Measurements from ENCODE around the gene OCA2. TPM values are rescaled to one million over a fixed set of nuclear protein-coding genes. Genes with fewer than 3 reads are reported as not detected.

Gene OCA2
- polyA plus RNA-seq, 1 donor (not counting 4 experiments of a cell fraction or from before 2014, with no cell fraction given), result 0.05 TPM

DNA sequence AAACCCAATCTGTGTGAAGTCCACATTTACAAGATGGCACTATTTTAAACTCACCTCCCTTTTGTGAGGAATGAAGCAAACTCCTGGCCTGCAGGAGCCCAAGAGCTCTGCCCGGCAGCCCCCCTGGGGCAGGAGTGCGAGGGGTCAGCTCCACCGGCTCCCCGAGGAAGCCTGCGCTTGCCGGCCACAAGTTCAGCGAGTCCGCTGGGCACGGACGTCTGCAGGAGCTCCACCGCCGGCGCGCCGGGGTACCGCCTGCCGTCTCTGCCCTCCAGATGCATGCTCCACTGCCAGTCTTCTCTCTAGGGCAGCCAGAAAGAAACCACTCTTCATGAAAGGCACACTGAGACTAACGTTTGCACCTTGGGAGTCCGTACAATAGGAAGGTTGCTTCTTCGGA lies 17.5 kb downstream of the OCA2 start:
- H3K9ac ChIP-seq (ENCODE audit: control insufficient read depth, extremely low read depth, insufficient read depth, low read length), result no peak overlapping the region
- DNase-seq (ENCODE audit: low read depth, low spot score) (no peak), FAIRE-seq (no peak)
- H3K79me2 ChIP-seq (ENCODE audit: control insufficient read depth, insufficient read depth, low read length), result no peaks in the 10 kb centered on the region
- dilution Hi-C loops (cut with MboI; ENCODE audit: extremely low pct_ligation_motif_present, low sequenced_read_pairs), result no loop called here
- no peak overlapping the region for H3K4me2 ChIP-seq (ENCODE audit: control insufficient read depth, extremely low read depth, insufficient read depth, low read depth, low read length)
- no peaks in the 10 kb centered on the region for H4K20me1 ChIP-seq (ENCODE audit: control insufficient read depth, extremely low read depth, insufficient read depth, low read length)
- H3K27ac ChIP-seq (ENCODE audit: control insufficient read depth, insufficient read depth, low read length), result no peak overlapping the region
- H3K4me3 ChIP-seq (ENCODE audit: control insufficient read depth in 2 of 3, extremely low read depth in 1 of 3, insufficient read depth in 2 of 3, low read depth in 1 of 3, low read length in 3 of 3), result no peak overlapping the region
- no peaks in the 10 kb centered on the region for H3K9me1 ChIP-seq (ENCODE audit: control insufficient read depth, extremely low read depth, insufficient read depth, low read length)
- H2AFZ ChIP-seq (ENCODE audit: control insufficient read depth, low read length), result no peak overlapping the region
- peaks cover 2% of the 10 kb centered on the region for H3K9me3 ChIP-seq (ENCODE audit: control insufficient read depth, low read depth, low read length)
- H3K27me3 ChIP-seq (ENCODE audit: control insufficient read depth, extremely low read depth, insufficient read depth, low read length), result no peaks in the 10 kb centered on the region
- TF ChIP-seq, protein P1, sequence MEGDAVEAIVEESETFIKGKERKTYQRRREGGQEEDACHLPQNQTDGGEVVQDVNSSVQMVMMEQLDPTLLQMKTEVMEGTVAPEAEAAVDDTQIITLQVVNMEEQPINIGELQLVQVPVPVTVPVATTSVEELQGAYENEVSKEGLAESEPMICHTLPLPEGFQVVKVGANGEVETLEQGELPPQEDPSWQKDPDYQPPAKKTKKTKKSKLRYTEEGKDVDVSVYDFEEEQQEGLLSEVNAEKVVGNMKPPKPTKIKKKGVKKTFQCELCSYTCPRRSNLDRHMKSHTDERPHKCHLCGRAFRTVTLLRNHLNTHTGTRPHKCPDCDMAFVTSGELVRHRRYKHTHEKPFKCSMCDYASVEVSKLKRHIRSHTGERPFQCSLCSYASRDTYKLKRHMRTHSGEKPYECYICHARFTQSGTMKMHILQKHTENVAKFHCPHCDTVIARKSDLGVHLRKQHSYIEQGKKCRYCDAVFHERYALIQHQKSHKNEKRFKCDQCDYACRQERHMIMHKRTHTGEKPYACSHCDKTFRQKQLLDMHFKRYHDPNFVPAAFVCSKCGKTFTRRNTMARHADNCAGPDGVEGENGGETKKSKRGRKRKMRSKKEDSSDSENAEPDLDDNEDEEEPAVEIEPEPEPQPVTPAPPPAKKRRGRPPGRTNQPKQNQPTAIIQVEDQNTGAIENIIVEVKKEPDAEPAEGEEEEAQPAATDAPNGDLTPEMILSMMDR (optimal IDR thresholded peaks at IDR 0.05 in 1 of 3, IDR thresholded peaks at IDR 0.05 in 1 of 3, conservative IDR thresholded peaks at IDR 0.05 in 1 of 3; ENCODE audit: extremely low read depth in 1 of 3, insufficient read depth in 2 of 3, low read length in 3 of 3), result no peak
- no peaks in the 10 kb centered on the region for H3K36me3 ChIP-seq (ENCODE audit: control insufficient read depth in 2 of 2, extremely low read depth in 1 of 2, insufficient read depth in 2 of 2, low read length in 2 of 2)
- H3K4me1 ChIP-seq (ENCODE audit: control insufficient read depth, extremely low read depth, insufficient read depth, low read length), result no peaks in the 10 kb centered on the region

DNA sequence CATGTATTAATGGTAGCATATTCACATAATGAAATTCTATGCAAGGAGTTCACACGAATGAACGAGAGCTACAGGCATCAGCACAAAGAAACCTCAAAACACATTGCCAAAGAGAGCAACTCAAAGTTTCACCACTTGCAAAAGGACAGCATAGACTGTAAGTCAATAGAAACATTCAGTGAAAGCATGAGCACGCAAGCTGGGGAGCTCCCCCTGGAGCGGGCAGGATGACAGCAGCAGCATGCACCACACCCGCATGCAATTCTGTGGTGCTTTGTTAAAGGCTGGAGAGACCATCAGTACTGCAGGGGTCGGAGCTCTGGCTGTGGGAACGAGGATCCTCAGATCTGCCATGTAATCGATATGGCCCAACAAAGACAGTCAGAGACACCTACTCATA lies 18.7 kb downstream of the OCA2 start:
- FAIRE-seq (no peak), DNase-seq (ENCODE audit: low read depth, low spot score) (no peak)
- Histone ChIP-seq H3K9ac (ENCODE audit: control insufficient read depth, extremely low read depth, insufficient read depth, low read length) (no peak overlapping the region), H3K27me3 (ENCODE audit: control insufficient read depth, extremely low read depth, insufficient read depth, low read length) (no peaks in the 10 kb centered on the region), H3K4me1 (ENCODE audit: control insufficient read depth, extremely low read depth, insufficient read depth, low read length) (no peaks in the 10 kb centered on the region), H3K9me1 (ENCODE audit: control insufficient read depth, extremely low read depth, insufficient read depth, low read length) (no peaks in the 10 kb centered on the region), H3K27ac (ENCODE audit: control insufficient read depth, insufficient read depth, low read length) (no peak overlapping the region), H2AFZ (ENCODE audit: control insufficient read depth, low read length) (no peak overlapping the region), H3K9me3 (ENCODE audit: control insufficient read depth, low read depth, low read length) (peaks cover 2% of the 10 kb centered on the region), H3K4me2 (ENCODE audit: control insufficient read depth, extremely low read depth, insufficient read depth, low read depth, low read length) (no peak overlapping the region), H3K79me2 (ENCODE audit: control insufficient read depth, insufficient read depth, low read length) (no peaks in the 10 kb centered on the region), H3K36me3 (ENCODE audit: control insufficient read depth in 2 of 2, extremely low read depth in 1 of 2, insufficient read depth in 2 of 2, low read length in 2 of 2) (no peaks in the 10 kb centered on the region), H3K4me3 (ENCODE audit: control insufficient read depth in 2 of 3, extremely low read depth in 1 of 3, insufficient read depth in 2 of 3, low read depth in 1 of 3, low read length in 3 of 3) (no peak overlapping the region), H4K20me1 (ENCODE audit: control insufficient read depth, extremely low read depth, insufficient read depth, low read length) (no peaks in the 10 kb centered on the region)
- TF ChIP-seq, protein P1 (optimal IDR thresholded peaks at IDR 0.05 in 1 of 3, IDR thresholded peaks at IDR 0.05 in 1 of 3, conservative IDR thresholded peaks at IDR 0.05 in 1 of 3; ENCODE audit: extremely low read depth in 1 of 3, insufficient read depth in 2 of 3, low read length in 3 of 3), result no peak
- TF ChIP-seq EZH2 (IDR thresholded peaks at IDR 0.05; ENCODE audit: low read length), result no peak
- dilution Hi-C loops (cut with MboI; ENCODE audit: extremely low pct_ligation_motif_present, low sequenced_read_pairs), result no loop called here
